HG03460 (cell line): ENCODE data around the gene RNF213.

ENCODE experiments used
- ATAC-seq: cut with Tn5 transposase; IDR thresholded peaks from one replicate; pipeline ENCODE4 v1.9.1; 2021; ENCODE audit not compliant: unreplicated experiment

The RNF213 gene

GRCh38 chr17:80446645-80447405, 186.2 kb downstream of the RNF213 start:
- no peak for ATAC-seq

- no peak for ATAC-seq
These were observed 187.1 kb downstream of the RNF213 start for GRCh38 chr17:80447790-80448189.
